Activated T-cell treated with anti-CD3 and anti-CD28 coated beads, Interleukin-2, amount 50 U/mL, for 4 hours (primary cell): Measurements from ENCODE around the gene SERINC5. TPM values are rescaled to one million over a fixed set of nuclear protein-coding genes. Genes with fewer than 3 reads are reported as not detected.

Source experiments
- ATAC-seq, 2 donors: fragments of 200-7000 bp; cut with Tn5 transposase; one replicate each; pipeline ENCODE4 v1.10.0; 2021
- DNase-seq: peaks from one replicate; pipeline ENCODE4 v3.0.0-alpha.2; 2020
- H3K27me3 Mint-ChIP-seq: one replicate; pipeline ENCODE4 v1.8.0; 2021; ENCODE audit warnings: low read depth, mixed read lengths
- H3K36me3 Mint-ChIP-seq: one replicate; pipeline ENCODE4 v1.8.0; 2022; ENCODE audit warnings: mixed read lengths; ENCODE audit not compliant: insufficient read depth
- H3K4me1 Mint-ChIP-seq: one replicate; pipeline ENCODE4 v1.8.0; 2021; ENCODE audit warnings: low read depth, mixed read lengths
- H3K4me3 Mint-ChIP-seq: one replicate; pipeline ENCODE4 v1.8.0; 2021; ENCODE audit warnings: mild to moderate bottlenecking, moderate library complexity, mixed read lengths
- H3K9me3 Mint-ChIP-seq: one replicate; pipeline ENCODE4 v1.8.0; 2021; ENCODE audit warnings: mixed read lengths
- total RNA-seq, 3 donors: library from RNA; stranded (reverse); gene quantifications; one replicate each; pipeline ENCODE4 v1.2.1, GENCODE V29; 2021

SERINC5 gene
- total RNA-seq, 3 donors from 2014 or later: 18.0 to 21.5 (median 21.1) TPM

DNA sequence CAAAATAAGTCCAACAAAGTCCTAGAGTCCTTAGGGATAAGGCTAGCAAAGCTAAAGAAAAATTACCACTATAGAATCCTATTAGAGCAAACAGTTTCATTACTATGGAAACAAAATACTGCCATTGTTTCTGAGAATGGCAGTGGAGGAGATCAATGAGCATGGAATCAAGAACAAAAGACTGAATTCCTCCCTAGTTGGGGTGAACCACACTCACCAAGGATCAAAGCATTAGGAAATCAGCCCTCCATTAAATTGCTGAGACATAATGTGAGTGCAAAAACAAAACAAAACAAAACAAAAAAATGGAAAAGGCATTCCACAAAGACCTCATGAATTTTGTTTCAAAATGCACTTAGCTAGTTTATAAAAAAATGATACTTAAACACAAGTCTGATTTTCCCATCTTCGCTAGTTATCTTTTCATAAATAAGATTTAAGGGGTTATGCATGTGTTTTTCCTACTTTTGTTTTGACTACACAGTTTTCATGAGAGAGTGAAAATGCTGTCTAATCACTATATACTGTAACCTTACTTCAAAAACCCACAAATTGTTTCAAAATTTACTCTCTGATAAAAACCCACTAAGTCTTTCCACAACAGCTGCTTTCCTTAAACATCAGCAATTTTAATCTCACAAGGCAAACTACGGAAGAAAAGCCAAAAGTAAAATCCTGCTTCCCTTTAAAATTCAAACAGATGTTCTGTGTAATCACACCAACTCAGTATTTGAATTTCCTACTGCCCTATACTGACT lies 9.7 kb downstream of the SERINC5 start:
- no peak for DNase-seq

DNA sequence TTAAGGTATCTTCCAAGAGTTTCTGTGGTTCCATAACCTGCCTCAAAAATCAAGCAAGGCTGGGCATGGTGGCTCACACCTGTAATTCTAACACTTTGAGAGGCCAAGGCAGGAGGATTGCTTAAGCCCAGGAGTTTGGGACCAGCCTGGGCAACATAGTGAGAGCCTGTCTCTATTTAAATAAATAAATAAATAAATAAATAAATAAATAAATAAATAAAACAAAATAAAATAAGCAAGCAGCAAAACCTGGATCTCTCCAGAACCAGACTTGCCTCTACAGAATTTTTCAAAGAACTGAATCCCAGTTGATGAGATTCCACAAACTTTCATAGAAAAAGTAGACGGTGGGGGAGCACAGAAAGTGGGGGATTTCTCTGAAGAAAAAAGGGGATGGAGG lies 12.3 kb downstream of the SERINC5 start:
- no peaks in the 10 kb centered on the region for H3K27me3 Mint-ChIP-seq
- DNase-seq: no peak
- peaks cover 68% of the 10 kb centered on the region for H3K4me1 Mint-ChIP-seq
- no peak overlapping the region for H3K4me3 Mint-ChIP-seq
- peaks cover 21% of the 10 kb centered on the region for H3K36me3 Mint-ChIP-seq
- H3K9me3 Mint-ChIP-seq: peaks cover 14% of the 10 kb centered on the region
- ATAC-seq: no peak

More for the DNA sequence above, 9.7 kb downstream of the SERINC5 start:
- H3K4me1 Mint-ChIP-seq: peaks cover 64% of the 10 kb centered on the region
- no peaks in the 10 kb centered on the region for H3K27me3 Mint-ChIP-seq
- peaks cover 13% of the 10 kb centered on the region for H3K9me3 Mint-ChIP-seq
- ATAC-seq: no peak
- peak overlapping the region; percentile 34 for H3K4me3 Mint-ChIP-seq
- H3K36me3 Mint-ChIP-seq: peaks cover 25% of the 10 kb centered on the region

DNA sequence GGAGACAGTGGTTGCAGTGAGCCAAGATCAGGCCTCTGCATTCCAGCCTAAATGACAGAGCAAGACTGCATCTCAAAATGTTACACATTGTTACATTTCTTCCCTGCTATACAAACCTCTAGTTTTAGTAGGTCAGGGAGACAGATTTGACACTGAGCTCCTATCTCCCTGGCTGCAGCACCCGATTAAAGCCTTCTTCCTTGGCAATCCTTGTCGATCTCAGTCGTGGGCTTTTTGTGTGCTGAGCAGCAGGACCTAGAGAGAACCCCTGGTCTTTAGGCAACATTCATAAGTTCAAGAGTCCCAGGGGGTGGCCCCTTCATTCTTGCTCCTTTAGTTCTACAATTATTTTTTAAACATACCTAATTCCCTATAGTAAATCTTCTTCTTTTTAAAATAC lies 13.0 kb downstream of the SERINC5 start:
- no peak for DNase-seq
- Mint-ChIP-seq H3K36me3 (peaks cover 21% of the 10 kb centered on the region), H3K4me1 (peaks cover 67% of the 10 kb centered on the region)

DNA sequence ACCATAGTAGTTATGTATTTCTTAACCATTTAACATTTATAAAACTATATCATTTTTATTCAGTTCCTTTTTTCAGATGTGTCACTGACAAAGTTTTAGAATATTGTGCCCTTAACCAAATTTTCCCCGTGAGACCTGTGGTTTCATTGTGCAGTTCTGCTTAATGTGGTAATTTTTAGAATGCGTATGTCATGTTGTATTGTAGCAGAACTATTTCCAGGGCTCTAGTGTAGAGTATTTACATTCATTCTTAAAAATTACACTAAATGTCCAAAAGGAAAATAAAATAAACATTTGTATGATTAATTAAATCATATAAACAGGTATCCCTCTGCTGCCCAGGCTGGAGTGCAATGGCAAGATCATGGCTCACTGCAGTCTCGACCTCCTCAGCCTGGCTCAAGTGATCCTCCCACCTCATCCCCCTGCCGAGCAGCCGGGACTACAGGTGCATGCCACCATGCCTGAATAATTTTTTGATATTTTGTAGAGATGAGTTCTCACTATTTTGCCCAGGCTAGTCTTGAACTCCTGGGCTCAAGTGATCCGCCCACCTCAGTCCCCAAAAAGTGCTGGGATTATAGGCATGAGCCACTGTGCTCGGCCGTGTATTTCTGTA lies 15.4 kb downstream of the SERINC5 start:
- H3K4me3 Mint-ChIP-seq: peak overlapping the region; percentile 24
- ATAC-seq: peak; percentile 65 to 68

More for the DNA sequence above, 13.0 kb downstream of the SERINC5 start:
- Mint-ChIP-seq H3K9me3 (peaks cover 14% of the 10 kb centered on the region), H3K27me3 (no peaks in the 10 kb centered on the region), H3K4me3 (no peak overlapping the region)
- ATAC-seq: no peak

DNA sequence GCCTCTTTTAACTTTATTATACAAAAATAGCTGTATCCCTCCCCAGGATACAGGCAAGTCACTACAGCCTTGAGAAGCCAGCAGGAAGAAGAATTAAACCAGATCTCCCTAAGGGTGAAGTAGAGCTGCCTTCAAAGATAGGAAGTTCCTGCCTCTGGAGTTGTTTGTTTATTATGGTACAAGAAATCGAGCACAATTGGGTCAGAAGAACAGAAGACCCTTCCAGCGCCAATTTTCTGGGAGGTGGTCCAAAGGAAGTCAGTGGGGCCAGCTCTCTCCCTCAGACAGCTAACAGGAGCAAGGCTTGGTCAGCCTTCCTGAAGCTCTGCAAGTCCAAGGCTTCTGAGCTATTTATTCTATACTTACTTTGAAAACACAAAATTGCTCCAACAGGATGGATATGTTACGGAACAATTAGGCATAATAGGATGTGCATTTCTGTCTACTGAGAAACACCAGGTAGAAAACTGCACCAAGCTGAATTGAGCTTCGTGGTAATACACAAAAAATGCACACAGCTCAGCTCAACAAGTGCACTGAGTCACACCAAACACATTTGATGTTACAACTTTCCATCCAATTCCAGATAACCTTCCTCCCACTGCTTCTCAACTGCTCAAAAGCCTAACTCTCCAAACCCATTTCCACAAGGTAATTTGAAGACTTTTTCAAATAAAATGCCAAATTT lies 16.0 kb downstream of the SERINC5 start:
- H3K9me3 Mint-ChIP-seq: peaks cover 14% of the 10 kb centered on the region
- peak overlapping the region; percentile 29 for H3K4me3 Mint-ChIP-seq
- peaks cover 62% of the 10 kb centered on the region for H3K4me1 Mint-ChIP-seq
- H3K36me3 Mint-ChIP-seq: peaks cover 21% of the 10 kb centered on the region
- no peak for DNase-seq
- no peaks in the 10 kb centered on the region for H3K27me3 Mint-ChIP-seq
- ATAC-seq: peak; percentile 68 to 74

More for the DNA sequence above, 15.4 kb downstream of the SERINC5 start:
- no peaks in the 10 kb centered on the region for H3K27me3 Mint-ChIP-seq
- peaks cover 14% of the 10 kb centered on the region for H3K9me3 Mint-ChIP-seq
- H3K36me3 Mint-ChIP-seq: peaks cover 26% of the 10 kb centered on the region
- peaks cover 62% of the 10 kb centered on the region for H3K4me1 Mint-ChIP-seq
- DNase-seq: no peak

DNA sequence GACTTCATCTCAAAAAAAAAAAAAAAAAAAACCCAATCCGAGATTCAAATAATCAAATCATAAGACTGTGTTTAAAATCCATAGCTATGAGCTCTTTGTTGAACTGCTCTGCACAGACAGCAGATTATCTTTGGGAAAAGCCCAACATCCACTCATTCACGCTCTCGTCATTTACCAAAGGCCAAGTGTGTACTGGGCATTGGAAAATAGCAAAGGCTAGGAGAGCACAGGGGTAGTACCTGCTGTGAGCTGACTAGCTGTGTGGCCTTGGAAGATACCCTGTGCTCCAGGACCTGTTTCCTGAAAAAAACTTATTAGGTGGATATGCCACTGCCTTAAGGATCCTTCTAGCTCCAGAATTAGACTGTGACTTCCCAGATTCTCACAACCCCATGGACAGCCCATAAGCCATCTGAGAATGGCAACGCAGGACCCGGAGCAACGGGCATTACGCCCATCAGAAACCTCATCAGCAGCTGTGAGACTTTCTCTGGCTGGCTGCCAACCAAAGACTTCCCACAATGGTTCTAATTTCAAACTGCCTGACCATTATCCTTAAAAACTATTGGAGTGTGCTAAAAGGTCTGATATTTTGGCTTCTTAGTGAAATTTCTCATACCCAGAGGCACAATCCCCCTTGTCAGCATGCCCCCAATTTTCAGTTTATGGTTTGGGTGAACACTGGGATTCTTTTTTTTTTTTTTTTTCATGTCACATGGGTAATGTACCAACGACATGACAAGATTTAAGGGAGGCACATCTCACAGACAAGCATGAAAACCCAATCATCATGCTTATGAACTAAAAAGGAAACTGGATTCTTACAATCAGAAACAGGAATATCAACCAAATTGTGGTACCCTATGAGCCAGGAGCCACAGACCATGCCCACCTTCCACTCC lies 16.8 kb downstream of the SERINC5 start:
- peaks cover 14% of the 10 kb centered on the region for H3K9me3 Mint-ChIP-seq
- ATAC-seq (peak; percentile 25 to 26), DNase-seq (no peak)
- peaks cover 22% of the 10 kb centered on the region for H3K36me3 Mint-ChIP-seq
- no peaks in the 10 kb centered on the region for H3K27me3 Mint-ChIP-seq
- H3K4me3 Mint-ChIP-seq: peak overlapping the region; percentile 29
- peaks cover 68% of the 10 kb centered on the region for H3K4me1 Mint-ChIP-seq

DNA sequence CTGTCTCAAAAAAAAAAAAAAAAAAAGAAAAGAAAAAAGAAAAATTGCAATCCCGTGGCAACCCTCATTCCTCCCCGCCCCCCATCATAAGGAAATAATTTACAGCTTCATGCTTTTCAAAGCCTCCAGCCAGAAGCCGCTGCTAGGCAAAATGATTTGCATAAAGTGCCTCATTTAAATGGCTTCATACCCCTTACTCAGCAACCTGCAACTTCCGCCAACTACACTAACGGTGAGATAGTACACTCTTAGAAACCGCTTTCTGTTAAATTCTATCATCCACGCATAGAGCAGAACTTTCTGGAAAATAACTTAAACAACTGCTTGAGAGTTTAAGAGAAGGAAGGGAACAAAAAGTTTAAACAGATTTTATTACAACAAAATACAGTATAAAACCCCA lies 17.8 kb downstream of the SERINC5 start:
- peaks cover 20% of the 10 kb centered on the region for H3K36me3 Mint-ChIP-seq
- peaks cover 11% of the 10 kb centered on the region for H3K9me3 Mint-ChIP-seq
- ATAC-seq: peak; percentile 31 to 44
- H3K4me3 Mint-ChIP-seq: peak overlapping the region; percentile 7
- no peaks in the 10 kb centered on the region for H3K27me3 Mint-ChIP-seq
- peaks cover 70% of the 10 kb centered on the region for H3K4me1 Mint-ChIP-seq
- DNase-seq: peak; percentile 21

DNA sequence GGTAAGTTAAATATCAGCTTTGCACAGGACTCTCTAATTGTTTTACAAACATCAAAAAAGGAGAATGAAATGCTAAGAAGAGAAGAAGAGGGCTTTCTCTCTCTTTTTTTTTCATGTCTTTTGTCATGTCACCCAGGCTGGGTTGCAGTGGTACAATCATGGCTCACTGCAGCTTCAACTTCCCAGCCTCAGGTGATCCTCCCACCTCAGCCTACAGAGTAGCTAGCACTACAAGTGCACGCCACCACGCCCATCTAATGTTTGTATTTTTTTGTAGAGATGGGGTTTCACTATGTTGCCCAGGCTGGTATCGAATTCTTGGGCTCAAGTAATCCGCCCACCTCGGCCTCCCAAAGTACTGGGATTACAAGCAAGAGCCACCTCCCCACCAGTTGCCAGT lies 18.6 kb downstream of the SERINC5 start:
- Mint-ChIP-seq H3K4me1 (peaks cover 78% of the 10 kb centered on the region), H3K4me3 (no peak overlapping the region), H3K9me3 (peaks cover 8% of the 10 kb centered on the region), H3K27me3 (no peaks in the 10 kb centered on the region), H3K36me3 (peaks cover 16% of the 10 kb centered on the region)
- ATAC-seq: no peak
- DNase-seq: no peak

DNA sequence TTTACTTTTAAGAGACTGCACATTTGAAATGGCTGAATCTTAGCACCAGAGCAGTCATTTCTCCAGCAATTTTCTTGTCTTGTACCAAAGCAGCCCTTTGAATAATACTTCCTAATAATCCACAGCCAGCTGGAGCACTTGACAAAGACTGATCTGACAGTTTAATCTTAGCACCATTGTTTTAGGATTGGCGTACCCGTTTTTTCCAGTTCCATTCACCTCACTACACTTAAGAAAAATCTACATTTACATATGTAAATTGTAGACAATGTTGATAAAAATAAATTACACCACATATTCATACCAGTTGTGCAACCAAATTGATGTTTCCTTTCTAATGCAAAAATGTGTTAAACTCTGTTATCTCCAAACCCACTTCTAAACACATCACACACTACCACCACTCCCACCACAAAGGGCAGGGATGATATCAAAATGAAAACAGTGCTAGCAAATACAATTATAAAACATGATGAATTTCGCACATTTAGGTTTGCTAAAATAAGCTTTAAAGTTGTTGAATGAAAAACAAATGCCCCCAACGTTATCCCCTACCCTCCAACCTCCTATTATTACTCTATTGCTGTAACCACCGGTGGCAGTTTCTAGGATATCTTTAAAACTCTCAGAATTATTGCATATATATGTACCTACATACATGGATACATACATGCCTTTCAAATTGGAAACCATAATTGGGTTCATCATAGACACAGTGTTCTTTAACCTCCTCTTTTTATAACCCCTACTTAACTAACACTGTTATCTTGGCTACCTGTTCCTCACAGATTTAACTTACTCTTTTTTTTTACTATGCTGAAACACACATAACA lies 21.5 kb downstream of the SERINC5 start:
- DNase-seq (no peak), ATAC-seq (peak; percentile 78 to 79)
- Mint-ChIP-seq H3K9me3 (no peaks in the 10 kb centered on the region), H3K27me3 (no peaks in the 10 kb centered on the region), H3K4me3 (peak overlapping the region; percentile 52), H3K36me3 (peaks cover 15% of the 10 kb centered on the region), H3K4me1 (peaks cover 79% of the 10 kb centered on the region)

DNA sequence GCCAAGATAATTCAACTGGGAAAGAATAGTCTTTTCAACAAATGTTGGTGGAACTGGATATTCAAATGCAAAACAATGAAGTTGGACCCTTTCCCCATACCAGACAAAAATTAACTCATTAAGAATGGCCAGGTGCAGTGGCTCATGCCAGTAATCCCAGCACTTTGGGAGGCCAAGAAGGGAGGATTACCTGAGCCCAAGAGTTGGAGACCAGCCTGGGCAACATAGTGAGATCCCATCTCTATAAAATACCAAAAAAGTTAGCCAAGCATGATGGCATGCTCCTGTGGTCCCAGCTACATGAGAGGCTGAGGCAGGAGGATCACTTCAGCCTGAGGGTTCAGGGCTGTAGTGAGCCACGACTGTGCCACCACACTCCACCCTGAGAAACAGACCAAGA lies 24.2 kb downstream of the SERINC5 start:
- Mint-ChIP-seq H3K36me3 (peaks cover 15% of the 10 kb centered on the region), H3K9me3 (no peaks in the 10 kb centered on the region), H3K4me3 (no peak overlapping the region), H3K27me3 (no peaks in the 10 kb centered on the region), H3K4me1 (peaks cover 70% of the 10 kb centered on the region)
- ATAC-seq: no peak
- no peak for DNase-seq

DNA sequence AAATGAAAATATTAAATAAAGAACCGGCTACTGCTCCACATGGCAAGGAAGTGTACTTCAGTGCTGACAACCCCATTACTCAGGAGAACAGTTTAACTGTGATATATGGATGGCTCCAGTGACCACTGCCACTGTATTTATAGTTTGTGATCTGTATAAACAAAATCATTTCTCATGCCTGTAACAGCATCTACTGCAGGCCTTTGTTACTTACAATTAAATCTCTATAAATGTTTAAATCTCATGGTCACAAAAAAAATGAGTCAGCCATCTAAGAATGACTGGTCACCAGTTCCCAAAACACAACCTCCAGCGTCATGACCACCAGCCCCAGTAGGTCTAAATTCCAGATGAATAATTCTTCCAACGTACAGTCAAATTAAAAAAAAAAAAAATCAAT lies 24.6 kb downstream of the SERINC5 start:
- ATAC-seq (peak in 1 of 2 donors; percentile 9), DNase-seq (no peak)
- H3K36me3 Mint-ChIP-seq: peaks cover 17% of the 10 kb centered on the region
- H3K4me3 Mint-ChIP-seq: no peak overlapping the region
- H3K27me3 Mint-ChIP-seq: no peaks in the 10 kb centered on the region
- no peaks in the 10 kb centered on the region for H3K9me3 Mint-ChIP-seq
- H3K4me1 Mint-ChIP-seq: peaks cover 72% of the 10 kb centered on the region

DNA sequence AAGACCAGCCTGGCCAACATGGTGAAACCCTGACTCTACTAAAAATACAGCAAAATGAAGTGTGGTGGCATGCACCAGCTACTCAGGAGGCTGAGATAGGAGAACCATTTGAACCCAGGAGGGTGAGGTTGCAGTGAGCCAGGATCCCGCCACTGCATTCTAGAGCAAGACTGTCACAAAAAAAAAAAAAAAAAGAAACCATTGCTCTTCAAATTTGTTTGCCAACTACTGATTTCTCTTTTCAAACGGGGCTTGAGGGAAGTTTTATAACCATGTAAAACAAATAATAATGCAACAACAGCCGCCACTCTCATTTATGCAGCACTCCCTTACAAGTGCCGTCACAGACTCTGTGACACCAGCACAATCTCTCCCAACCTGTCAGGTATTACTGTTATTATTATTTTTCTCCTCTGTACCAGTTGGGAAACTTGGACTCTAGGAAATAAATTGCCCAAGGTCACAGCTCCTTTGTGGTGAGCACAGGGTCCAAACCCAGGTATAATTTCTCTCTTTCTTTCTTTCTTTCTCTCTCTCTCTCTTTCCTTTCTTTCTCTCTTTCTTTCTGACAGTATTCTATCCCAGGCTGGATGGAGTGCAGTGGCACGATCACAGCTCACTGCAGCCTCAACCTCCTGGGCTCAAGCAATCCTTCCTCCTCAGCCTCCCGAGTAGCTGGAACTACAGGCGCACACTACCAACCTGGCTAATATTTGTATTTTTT lies 25.4 kb downstream of the SERINC5 start:
- peaks cover 13% of the 10 kb centered on the region for H3K36me3 Mint-ChIP-seq
- ATAC-seq: no peak
- H3K4me1 Mint-ChIP-seq: peaks cover 73% of the 10 kb centered on the region
- H3K4me3 Mint-ChIP-seq: no peak overlapping the region
- H3K9me3 Mint-ChIP-seq: no peaks in the 10 kb centered on the region
- no peaks in the 10 kb centered on the region for H3K27me3 Mint-ChIP-seq
- DNase-seq: no peak

DNA sequence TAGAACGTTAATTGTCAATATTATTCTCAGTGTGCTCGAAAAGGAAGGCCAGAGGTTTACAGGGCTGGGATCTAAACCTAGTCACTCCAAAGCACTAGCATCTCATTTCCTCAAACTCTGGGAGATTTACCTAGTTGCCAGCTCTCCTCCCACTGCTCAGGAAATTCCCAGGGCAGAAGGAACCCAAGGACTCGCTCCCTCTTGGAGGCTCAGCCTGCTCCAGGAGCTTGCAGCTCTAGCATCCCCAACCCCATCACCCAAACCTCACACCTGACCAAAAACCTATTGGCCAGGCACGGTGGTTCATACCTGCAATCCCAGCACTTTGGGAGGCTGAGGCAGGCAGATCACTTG lies 26.0 kb downstream of the SERINC5 start:
- Mint-ChIP-seq H3K27me3 (no peaks in the 10 kb centered on the region), H3K9me3 (no peaks in the 10 kb centered on the region), H3K4me3 (no peak overlapping the region), H3K4me1 (peaks cover 72% of the 10 kb centered on the region), H3K36me3 (peaks cover 13% of the 10 kb centered on the region)
- ATAC-seq (no peak), DNase-seq (no peak)
